ENCODE measurements around the gene DLG2.

Gene DLG2

GRCh38 chr11:83574519-83574918 lies 2052.6 kb downstream of the DLG2 start:
- DNase-seq = no peak

- no peak for DNase-seq
Observed at GRCh38 chr11:83572581-83573496, 2054.3 kb downstream of the DLG2 start.

GRCh38 chr11:83571302-83571701 lies 2055.8 kb downstream of the DLG2 start:
- no peak for DNase-seq

- DNase-seq = no peak
Observed at GRCh38 chr11:83569134-83569805, 2057.9 kb downstream of the DLG2 start.

- no peak for DNase-seq
Observed at GRCh38 chr11:83568516-83568915, 2058.6 kb downstream of the DLG2 start.

GRCh38 chr11:83566950-83567349 lies 2060.2 kb downstream of the DLG2 start:
- no peak for DNase-seq

GRCh38 chr11:83564870-83565269 lies 2062.3 kb downstream of the DLG2 start:
- DNase-seq = no peak

- no peak for DNase-seq
Observed at GRCh38 chr11:83558281-83558680, 2068.9 kb downstream of the DLG2 start.

- DNase-seq = no peak
Observed at GRCh38 chr11:83557653-83558052, 2069.5 kb downstream of the DLG2 start.

GRCh38 chr11:83554876-83555275 lies 2072.3 kb downstream of the DLG2 start:
- no peak for DNase-seq

- DNase-seq = no peak
Observed at GRCh38 chr11:83549984-83550667, 2077.0 kb downstream of the DLG2 start.

- no peak for DNase-seq
Observed at GRCh38 chr11:83546368-83546767, 2080.8 kb downstream of the DLG2 start.

GRCh38 chr11:83545494-83546260 lies 2081.5 kb downstream of the DLG2 start:
- no peak for DNase-seq

GRCh38 chr11:83544846-83545245 lies 2082.3 kb downstream of the DLG2 start:
- no peak for DNase-seq

GRCh38 chr11:83543706-83544439 lies 2083.3 kb downstream of the DLG2 start:
- DNase-seq = no peak

- DNase-seq = no peak
Observed at GRCh38 chr11:83542861-83543260, 2084.3 kb downstream of the DLG2 start.

- no peak for DNase-seq
Observed at GRCh38 chr11:83540728-83541127, 2086.4 kb downstream of the DLG2 start.

- DNase-seq = no peak
Observed at GRCh38 chr11:83540112-83540675, 2086.9 kb downstream of the DLG2 start.

GRCh38 chr11:83538286-83538685 lies 2088.9 kb downstream of the DLG2 start:
- DNase-seq = no peak

- DNase-seq = no peak
Observed at GRCh38 chr11:83537131-83537610, 2090.0 kb downstream of the DLG2 start.

- no peak for DNase-seq
Observed at GRCh38 chr11:83533166-83533565, 2094.0 kb downstream of the DLG2 start.

- DNase-seq = no peak
Observed at GRCh38 chr11:83528877-83529276, 2098.3 kb downstream of the DLG2 start.
